H1 (cell line): ENCODE data around the gene ZNF888. TPM values are rescaled to one million over a fixed set of nuclear protein-coding genes. Genes with fewer than 3 reads are reported as not detected.

ENCODE experiments used
- CTCF ChIA-PET: fragments of 300-600 bp; sonication (Branson Sonifier 250); formaldehyde crosslinking; loops from one replicate; lab custom pipeline; 2021; ENCODE audit not compliant: partially characterized antibody; lab: Charles Lee
- POLR2A ChIA-PET: fragments of 300-600 bp; sonication (Branson Sonifier 250); formaldehyde crosslinking; loops from one replicate; lab custom pipeline; 2021; ENCODE audit warnings: inconsistent platforms; ENCODE audit not compliant: partially characterized antibody; lab: Charles Lee
- DNase-seq, 2 experiments: peaks; one replicate each; pipeline versions ENCODE4 v3.0.0 to v3.0.0-alpha.2; 2010 to 2022; ENCODE audit warnings: low spot score in 2 of 2, low read depth in 1 of 2, mixed read lengths in 1 of 2
- FAIRE-seq: peaks from 2 replicates; lab custom pipeline; 2011; peaks lifted over from hg19 to GRCh38; lab: Jason Lieb, UNC
- H2AFZ ChIP-seq: 2 replicates; pipeline ENCODE4 v1.8.1; 2012; ENCODE audit warnings: low read length, inconsistent platforms
- H2AK5ac ChIP-seq: 2 replicates; pipeline ENCODE4 v1.6.1; 2013; ENCODE audit warnings: low read depth, low read length
- H2BK120ac ChIP-seq: replicated peaks from 2 replicates; pipeline ENCODE3; 2013; ENCODE audit warnings: low read depth, low read length, inconsistent platforms
- H2BK12ac ChIP-seq: 2 replicates; pipeline ENCODE4 v1.6.1; 2013; ENCODE audit warnings: low read depth, low read length
- H2BK15ac ChIP-seq: 2 replicates; pipeline ENCODE4 v1.6.1; 2013; ENCODE audit warnings: low read length
- H2BK20ac ChIP-seq: 2 replicates; pipeline ENCODE4 v1.6.1; 2013; ENCODE audit warnings: low read length
- H2BK5ac ChIP-seq: 2 replicates; pipeline ENCODE4 v1.6.1; 2013; ENCODE audit warnings: low read depth, low read length
- H3K14ac ChIP-seq: 2 replicates; pipeline ENCODE4 v1.6.1; 2013; ENCODE audit warnings: inconsistent platforms; ENCODE audit not compliant: insufficient read length
- H3K18ac ChIP-seq: 2 replicates; pipeline ENCODE4 v1.6.1; 2013; ENCODE audit warnings: low read length; ENCODE audit errors: extremely low read depth
- H3K23ac ChIP-seq: 2 replicates; pipeline ENCODE4 v1.6.1; 2013; ENCODE audit warnings: inconsistent platforms; ENCODE audit not compliant: insufficient read length
- H3K23me2 ChIP-seq: 2 replicates; pipeline ENCODE4 v1.6.1; 2013; ENCODE audit warnings: low read depth, low read length
- H3K27ac ChIP-seq: 2 replicates; pipeline ENCODE4 v1.6.1; 2011; ENCODE audit warnings: low read depth, low read length, inconsistent platforms
- H3K27me3 ChIP-seq, 4 experiments: replicated peaks in 1 of 4; 1 replicate in 1 of 4; 2 replicates in 3 of 4; pipeline versions ENCODE4 v1.6.1 to v1.8.1; 2011 to 2013; ENCODE audit warnings: low read length in 3 of 4, mild to moderate bottlenecking in 3 of 4, inconsistent platforms in 2 of 4, mixed read lengths in 2 of 4, moderate library complexity in 1 of 4; ENCODE audit not compliant: control insufficient read depth in 3 of 4, insufficient read depth in 3 of 4; ENCODE audit errors: extremely low read depth in 1 of 4
- H3K36me3 ChIP-seq, 4 experiments: 2 replicates each; pipeline versions ENCODE4 v1.6.1 to v1.8.1; 2011 to 2013; ENCODE audit warnings: mild to moderate bottlenecking in 4 of 4, low read length in 3 of 4, moderate library complexity in 2 of 4, control low read depth in 1 of 4, inconsistent platforms in 1 of 4; ENCODE audit not compliant: insufficient read depth in 4 of 4, control insufficient read depth in 2 of 4
- H3K4ac ChIP-seq: replicated peaks from 2 replicates; pipeline ENCODE3; 2013; ENCODE audit warnings: low read length, low read depth, mixed read lengths, inconsistent platforms; ENCODE audit not compliant: insufficient read length
- H3K4me1 ChIP-seq, 4 experiments: replicated peaks in 1 of 4; 1 replicate in 1 of 4; 2 replicates in 3 of 4; pipeline versions ENCODE4 v1.6.1 to v1.8.1; 2011 to 2013; ENCODE audit warnings: low read length in 3 of 4, inconsistent platforms in 2 of 4, mixed read lengths in 1 of 4; ENCODE audit not compliant: insufficient read depth in 4 of 4, control insufficient read depth in 3 of 4
- H3K4me2 ChIP-seq, 2 experiments: 2 replicates each; pipeline versions ENCODE4 v1.6.1 to v1.8.1; 2011 to 2013; ENCODE audit warnings: low read depth in 2 of 2, low read length in 2 of 2, control low read depth in 1 of 2, inconsistent platforms in 1 of 2, mild to moderate bottlenecking in 1 of 2; ENCODE audit not compliant: insufficient read depth in 1 of 2
- H3K4me3 ChIP-seq, 4 experiments: fragments of 200-600, 300-600 bp in 1 of 4; sonication (generic), shearing (Covaris generic), sonication (Bioruptor Twin) in 1 of 4; 2 replicates each; pipeline versions ENCODE4 v1.5.1 to v1.8.1; 2011 to 2016; ENCODE audit warnings: low read length in 4 of 4, low read depth in 3 of 4, control low read depth in 2 of 4, inconsistent platforms in 2 of 4, mild to moderate bottlenecking in 2 of 4, mixed read lengths in 1 of 4, moderate library complexity in 1 of 4; ENCODE audit not compliant: insufficient read depth in 2 of 4; ENCODE audit errors: extremely low read depth in 1 of 4
- H3K56ac ChIP-seq: replicated peaks from 2 replicates; pipeline ENCODE3; 2013; ENCODE audit warnings: low read depth, mild to moderate bottlenecking, mixed read lengths, low read length, inconsistent platforms; ENCODE audit not compliant: insufficient read length
- H3K79me1 ChIP-seq: 2 replicates; pipeline ENCODE4 v1.6.1; 2013; ENCODE audit warnings: low read depth, low read length, control low read depth
- H3K79me2 ChIP-seq, 2 experiments: 2 replicates each; pipeline versions ENCODE4 v1.6.1 to v1.8.1; 2012 to 2013; ENCODE audit warnings: low read length in 2 of 2, mild to moderate bottlenecking in 2 of 2, inconsistent platforms in 1 of 2; ENCODE audit not compliant: insufficient read depth in 2 of 2, control insufficient read depth in 1 of 2
- H3K9ac ChIP-seq, 4 experiments: replicated peaks in 1 of 4; 1 replicate in 1 of 4; 2 replicates in 3 of 4; pipeline versions ENCODE4 v1.6.1 to v1.8.1; 2011 to 2013; ENCODE audit warnings: low read depth in 3 of 4, low read length in 3 of 4, control low read depth in 2 of 4, mild to moderate bottlenecking in 2 of 4, moderate library complexity in 2 of 4, inconsistent platforms in 1 of 4; ENCODE audit errors: extremely low read depth in 1 of 4
- H3K9me3 ChIP-seq, 2 experiments: 2 replicates each; pipeline versions ENCODE4 v1.6.1 to v1.8.1; 2012 to 2013; ENCODE audit warnings: mild to moderate bottlenecking in 2 of 2, moderate library complexity in 2 of 2, control low read depth in 1 of 2, inconsistent platforms in 1 of 2, low read depth in 1 of 2, low read length in 1 of 2, mixed read lengths in 1 of 2; ENCODE audit not compliant: insufficient read depth in 2 of 2
- H4K20me1 ChIP-seq, 2 experiments: replicated peaks in 1 of 2; 2 replicates each; pipeline versions ENCODE3 to v1.8.1; 2011 to 2013; ENCODE audit warnings: inconsistent platforms in 2 of 2, low read length in 2 of 2, mild to moderate bottlenecking in 1 of 2; ENCODE audit not compliant: insufficient read depth in 2 of 2, control insufficient read depth in 1 of 2
- H4K5ac ChIP-seq: 2 replicates; pipeline ENCODE4 v1.6.1; 2013; ENCODE audit warnings: low read length, low read depth, mixed read lengths, inconsistent platforms; ENCODE audit not compliant: insufficient read length
- H4K8ac ChIP-seq: 2 replicates; pipeline ENCODE4 v1.8.0; 2013; ENCODE audit warnings: mild to moderate bottlenecking, moderate library complexity, low read length, inconsistent platforms; ENCODE audit not compliant: insufficient read depth; ENCODE audit errors: extremely low read depth
- H4K91ac ChIP-seq: replicated peaks from 2 replicates; pipeline ENCODE3; 2013; ENCODE audit warnings: low read length, mixed read lengths, inconsistent platforms; ENCODE audit not compliant: insufficient read length
- CEBPB ChIP-seq: IDR thresholded peaks from 2 replicates; pipeline ENCODE4 v1.6.1; 2012; ENCODE audit warnings: low read depth, low read length
- POLR2AphosphoS5 ChIP-seq: IDR thresholded peaks from 2 replicates; pipeline ENCODE4 v1.6.1; 2011; ENCODE audit warnings: low read depth, low read length
- WGBS, 2 experiments: shearing (Covaris generic) in 1 of 2; methylation state at CpG; one replicate each; pipeline versions ENCODE4 v1.1.6 to v1.1.7; 2013 to 2015; ENCODE audit warnings: low lambda C conversion rate in 2 of 2, mixed read lengths in 2 of 2, inconsistent platforms in 1 of 2, low coverage in 1 of 2, missing lambda C conversion rate in 1 of 2; ENCODE audit not compliant: insufficient replicate concordance in 2 of 2, insufficient coverage in 1 of 2, insufficient read length in 1 of 2; ENCODE audit errors: extremely low coverage in 1 of 2, missing lambda C conversion rate in 1 of 2; 5-methylcytosine and 5-hydroxymethylcytosine counted together
- polyA plus RNA-seq, 7 experiments: library from polyadenylated mRNA; depleted of rRNA in 3 of 7; stranded (reverse) in 5 of 7; unstranded in 2 of 7; fragments of >200 nt in 5 of 7; fragments of 200-250 nt in 2 of 7; gene quantifications; 1 replicate in 5 of 7; 2 replicates in 1 of 7; 4 replicates in 1 of 7; pipeline versions ENCODE4 v1.2.1 to v1.2.3, GENCODE V29; 2011 to 2013; ENCODE audit warnings: missing spikeins in 2 of 7, mixed read lengths in 2 of 7
- total RNA-seq: library from RNA; stranded (reverse); fragmentation: NEBNext Ultra II Directional; extraction: Animal tissue kit (Norgen Biotek cat#: 25700); gene quantifications from 2 replicates; pipeline ENCODE4 v1.2.1, GENCODE V29; 2021

Gene ZNF888
- total and polyA plus RNA-seq, 2 of the 8 experiments (the other 6 are each of a cell fraction or from before 2014, with no cell fraction given) = 1.1 to 8.6 TPM

- peaks cover 2 to 15% (median 11%) of the 10 kb centered on the region in 4 experiments; a peak in 5 of 7 replicates for H3K4me1 ChIP-seq
- H4K91ac ChIP-seq = peak overlapping the region; percentile 54
- no peak overlapping the region; the same call in 1 of the 2 replicates for H4K8ac ChIP-seq
- peak overlapping the region; percentile 34; the same call in 1 of the 2 replicates for H3K27ac ChIP-seq
- H3K79me2 ChIP-seq = peaks cover 0 to 19% of the 10 kb centered on the region in 2 experiments; a peak in 1 of 4 replicates
- H2BK20ac ChIP-seq = peak overlapping the region; percentile 74
- no peak overlapping the region for H3K4ac ChIP-seq
- H3K27me3 ChIP-seq = no peaks in the 10 kb centered on the region
- H3K56ac ChIP-seq = no peak overlapping the region
- no peak overlapping the region for H2AFZ ChIP-seq
- WGBS, 2 experiments = 74% methylated on average over 16 of the region's 17 CpGs; no CpG with 5 or more reads in 1 of the 2 experiments
- no peaks in the 10 kb centered on the region for H3K79me1 ChIP-seq
- no peak overlapping the region for H4K5ac ChIP-seq
- H4K20me1 ChIP-seq = no peaks in the 10 kb centered on the region
- H3K14ac ChIP-seq = no peak overlapping the region
- DNase-seq (no peak), FAIRE-seq (no peak)
- no peak overlapping the region for H3K23ac ChIP-seq
- H2BK5ac ChIP-seq = peak overlapping the region; percentile 46; the same call in 1 of the 2 replicates
- H3K9ac ChIP-seq = peak overlapping the region in 1 of 4 experiments; percentile 37; a peak in 1 of 7 replicates
- H3K36me3 ChIP-seq = peaks cover 0 to 6% (median 0%) of the 10 kb centered on the region in 4 experiments; a peak in 1 of 8 replicates
- H3K9me3 ChIP-seq = peaks cover 8 to 11% of the 10 kb centered on the region in 2 experiments
- H3K4me3 ChIP-seq = no peak overlapping the region; a peak in 1 of 8 replicates
- peak overlapping the region; percentile 91; the same call in 1 of the 2 replicates for H3K18ac ChIP-seq
- ChIA-PET CTCF (interaction anchor here (1.0 to 1.6 kb wide), 2 partner anchors 20 to 50 kb away, joined by 4 to 5 read pairs; no protein-coding TSS in a partner anchor), POLR2A (no interaction called here)
- H2BK12ac ChIP-seq = peak overlapping the region; percentile 63; the same call in 1 of the 2 replicates
- peak overlapping the region in 1 of 2 experiments; percentile 67; a peak in 2 of 4 replicates for H3K4me2 ChIP-seq
- TF ChIP-seq POLR2AphosphoS5 (no peak), CEBPB (peak; percentile 33; the same call in 1 of the 2 replicates)
- H2AK5ac ChIP-seq = 0 out of 2 replicates have a peak overlapping the region, but pooled peaks have one; percentile 39
- peaks cover 5% of the 10 kb centered on the region; the same call in 1 of the 2 replicates for H3K23me2 ChIP-seq
- no peak overlapping the region for H2BK15ac ChIP-seq
- peak overlapping the region; percentile 43 for H2BK120ac ChIP-seq
Measured at GRCh38 chr19:52943884-52944643, 20.8 kb upstream of the ZNF888 start.
